Pons (tissue), 1 donor: Measurements from ENCODE around the gene USF2.

Experiments
- DNase-seq: peaks from one replicate; pipeline ENCODE4 v3.0.0-alpha.2; 2016; ENCODE audit warnings: low spot score

Gene USF2

DNA sequence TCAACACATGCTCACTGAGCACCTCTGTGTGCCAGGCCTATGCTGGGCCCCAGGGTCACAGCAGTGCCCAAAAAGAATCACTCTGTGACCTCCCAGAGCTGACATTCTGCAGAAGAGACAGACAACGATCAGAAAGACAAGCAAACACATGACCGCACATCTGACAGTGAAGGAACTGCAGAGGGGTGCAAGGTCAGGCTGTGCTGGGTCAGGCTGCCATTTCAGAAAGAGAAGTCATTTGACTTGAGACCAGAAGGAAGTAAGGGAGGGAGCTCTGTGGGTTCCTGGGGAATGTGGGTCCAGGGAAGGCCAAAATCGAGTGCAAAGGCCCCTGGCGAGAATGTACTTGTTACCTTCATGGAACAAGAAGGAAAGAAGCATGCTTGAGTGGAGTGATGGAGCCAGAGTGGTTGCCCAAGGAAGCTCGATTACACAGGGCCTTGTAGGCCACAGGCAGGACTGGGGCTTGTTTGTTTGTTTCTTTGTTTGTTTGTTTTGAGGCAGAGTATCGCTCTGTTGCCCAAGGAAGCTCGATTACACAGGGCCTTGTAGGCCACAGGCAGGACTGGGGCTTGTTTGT lies 48.8 kb downstream of the USF2 start:
- no peak for DNase-seq

DNA sequence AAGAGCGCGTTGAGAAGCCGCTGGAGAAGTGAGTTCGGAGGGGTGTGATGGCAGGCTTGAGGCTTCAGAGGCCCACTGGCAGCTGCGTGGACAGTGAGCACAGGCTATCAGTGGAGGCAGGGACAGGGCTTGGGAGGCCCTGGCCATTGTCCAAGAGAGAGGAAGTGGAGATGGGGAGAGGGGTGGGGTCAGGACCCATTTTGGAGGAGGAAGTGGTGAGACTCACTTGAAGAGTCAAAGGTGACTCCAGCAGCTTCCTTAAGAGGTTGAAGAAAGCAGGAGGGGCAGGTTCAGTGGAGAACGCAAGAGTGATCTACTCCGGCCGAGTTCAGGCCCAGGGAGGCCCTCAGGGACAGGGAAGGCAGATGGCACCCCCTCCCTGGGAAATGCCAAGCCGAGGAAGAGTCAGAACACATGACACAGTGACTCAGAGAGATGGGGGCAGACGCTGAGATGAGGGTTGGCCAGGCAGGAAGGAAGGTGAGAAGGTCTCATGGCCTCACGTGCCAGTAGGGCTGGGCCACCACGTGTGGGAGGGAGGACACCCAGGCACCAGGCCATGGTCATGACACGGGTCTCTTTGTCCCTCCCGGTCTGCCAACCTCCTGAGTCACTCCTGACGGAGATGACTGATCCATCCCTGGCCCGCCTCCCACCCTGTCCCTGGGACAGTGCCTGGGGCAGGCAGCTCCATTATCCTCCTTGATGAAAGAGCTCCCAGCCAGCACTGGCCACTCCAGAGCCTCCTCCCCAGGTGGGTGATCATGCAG lies 50.1 kb downstream of the USF2 start:
- peak; percentile 88 for DNase-seq

DNA sequence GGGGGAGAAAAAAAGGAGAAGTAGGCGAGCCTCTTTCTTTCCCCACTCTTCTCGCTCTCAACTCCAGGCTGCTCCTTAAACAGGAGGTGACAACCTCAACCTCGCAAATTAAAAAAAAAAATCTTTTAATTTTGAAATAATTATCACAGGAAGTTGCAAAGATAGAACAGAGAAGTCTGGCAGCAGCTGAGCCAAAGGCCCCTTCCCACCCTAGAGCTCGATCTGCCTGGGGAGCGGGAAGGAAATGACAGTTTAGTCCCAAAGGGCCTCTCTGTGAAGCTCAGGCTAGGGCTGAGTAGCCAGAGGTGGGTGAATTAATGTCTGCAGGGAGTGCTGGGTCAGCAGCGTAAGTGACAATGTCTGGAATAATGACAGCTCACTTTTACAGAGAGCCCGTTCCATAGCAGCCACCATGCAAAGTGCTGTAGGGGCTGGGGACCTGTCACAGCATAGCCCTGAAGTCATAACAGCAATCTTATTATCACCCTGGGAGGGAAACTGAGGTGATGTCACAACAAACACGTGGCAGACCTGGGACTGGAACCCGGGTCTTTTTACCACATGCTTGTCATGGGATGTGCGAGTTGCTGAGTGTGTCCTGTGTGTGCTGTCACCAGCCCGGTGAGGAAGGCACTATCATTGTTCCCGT lies 51.4 kb downstream of the USF2 start:
- DNase-seq: no peak

DNA sequence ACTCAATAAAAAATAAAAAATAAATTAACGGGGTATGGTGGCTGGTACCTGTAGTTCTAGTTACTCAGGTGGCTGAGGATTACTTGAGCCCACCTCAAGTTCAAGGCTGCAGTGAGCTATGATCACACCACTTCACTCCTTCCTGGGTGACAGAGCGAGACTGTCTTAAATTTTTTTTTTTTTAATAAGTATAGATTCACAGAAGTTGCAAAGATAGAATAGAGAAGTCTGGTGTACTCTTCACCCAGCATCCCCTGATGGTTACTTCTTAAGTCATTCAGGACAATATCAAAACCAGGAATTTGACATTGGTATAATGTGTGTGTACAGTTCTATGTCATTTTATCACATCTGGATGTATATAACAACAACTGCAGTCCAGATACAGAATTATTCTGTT lies 52.5 kb downstream of the USF2 start:
- no peak for DNase-seq

DNA sequence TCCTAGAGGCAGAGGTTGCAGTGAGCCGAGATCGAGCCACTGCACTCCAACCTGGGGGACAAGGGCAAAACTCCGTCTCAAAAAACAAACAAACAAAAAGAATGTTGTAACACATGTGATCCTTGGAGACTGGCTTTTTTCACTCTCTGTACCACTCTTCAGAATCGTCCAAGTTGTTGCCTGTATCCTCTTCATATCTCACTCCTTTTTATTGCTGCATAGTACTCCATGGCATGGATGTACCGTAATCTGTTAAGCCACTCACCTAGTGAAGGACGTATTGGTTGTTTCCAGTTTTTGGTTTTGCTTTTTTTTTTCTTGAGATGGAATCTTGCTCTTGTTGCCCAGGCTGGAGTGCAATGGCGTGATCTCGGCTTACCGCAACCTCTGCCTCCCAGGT lies 53.3 kb downstream of the USF2 start:
- no peak for DNase-seq

DNA sequence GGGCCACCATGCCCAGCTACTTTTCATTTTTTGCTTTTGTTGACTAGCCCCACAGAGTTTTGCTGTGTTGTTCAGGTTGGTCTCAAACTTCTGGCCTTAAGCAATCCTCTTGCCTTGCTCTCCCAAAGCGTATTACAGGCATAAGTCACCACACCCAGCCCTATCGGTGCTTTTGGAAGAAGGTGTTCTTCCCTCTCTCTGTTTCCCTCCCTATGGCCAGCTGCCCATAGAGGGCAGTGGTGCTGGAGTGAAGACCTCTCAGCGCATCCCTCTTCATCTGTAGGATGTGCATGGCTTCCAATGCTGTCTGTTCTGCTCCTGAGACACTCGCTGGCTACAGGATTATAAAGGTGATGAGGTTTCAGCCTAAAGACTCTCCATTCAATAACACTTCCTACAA lies 58.9 kb downstream of the USF2 start:
- DNase-seq: no peak

DNA sequence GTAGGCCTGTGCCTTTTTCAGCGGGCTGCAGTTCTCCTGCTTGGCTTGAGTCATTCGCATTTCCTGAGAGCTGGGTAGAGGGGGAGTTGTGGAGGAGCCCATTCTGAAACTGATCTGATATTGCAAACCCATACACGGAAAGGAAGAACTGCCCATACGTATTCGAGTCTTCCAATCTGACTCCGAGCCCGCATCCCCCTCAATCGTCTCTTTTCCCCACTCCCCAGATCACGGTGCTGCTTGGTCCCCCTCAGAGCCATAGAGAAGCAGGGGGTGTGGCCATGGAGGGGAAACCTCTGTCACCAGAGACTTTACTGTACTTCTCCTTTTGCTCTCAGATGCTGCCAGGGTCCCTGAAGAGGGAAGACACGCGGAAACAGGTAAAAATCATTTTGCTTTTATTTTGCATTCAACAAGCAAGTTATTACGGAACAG lies 60.1 kb downstream of the USF2 start, which contains the start of gene CD22:
Gene CD22, plus strand, starts transcription at position 337 of the 435 bp plus-strand sequence. CDS start 2,854 bp downstream, outside the sequence.
- DNase-seq: no peak

DNA sequence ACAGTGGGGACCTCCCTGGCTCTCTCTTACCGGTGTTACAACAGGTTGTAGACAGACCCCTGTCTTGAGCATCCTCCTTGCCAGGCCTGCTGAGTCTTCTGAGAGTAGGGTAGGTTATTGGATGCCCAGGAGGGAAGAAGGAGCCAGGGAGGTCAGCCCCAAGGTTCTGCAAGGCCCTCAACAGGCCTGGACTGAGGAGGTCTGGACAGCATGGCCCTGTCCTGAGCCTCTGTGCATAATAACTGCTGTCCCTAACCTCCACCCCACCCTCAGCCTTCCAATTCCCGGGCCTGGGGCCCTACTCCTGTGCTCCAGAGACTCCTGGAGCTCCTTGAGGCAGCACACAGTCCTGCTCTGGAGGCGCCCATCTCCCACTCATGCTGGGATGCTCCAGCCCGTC lies 60.6 kb downstream of the USF2 start:
- no peak for DNase-seq
